Mucosa of descending colon (tissue), 3 donors: Measurements from ENCODE around the gene UPB1. TPM values are rescaled to one million over a fixed set of nuclear protein-coding genes. Genes with fewer than 3 reads are reported as not detected.
A peak's percentile ranks its signal among the peaks of the same experiment; 100 is the strongest.

Experiments
- ATAC-seq: fragments of 200-7000 bp; cut with Tn5 transposase; one replicate; pipeline ENCODE4 v1.9.1; 2020; ENCODE audit warnings: mild to moderate bottlenecking, moderate library complexity
- DNase-seq, 3 donors: peaks; one replicate each; pipeline ENCODE4 v3.0.0-alpha.2; 2020
- H3K36me3 ChIP-seq: fragments of 200-600 bp; one replicate; pipeline ENCODE4 v1.8.0; 2021; ENCODE audit warnings: low read depth, mild to moderate bottlenecking
- H3K4me1 ChIP-seq: fragments of 200-600 bp; one replicate; pipeline ENCODE4 v1.8.0; 2021; ENCODE audit warnings: low read depth, mild to moderate bottlenecking
- H3K4me3 ChIP-seq: fragments of 200-600 bp; one replicate; pipeline ENCODE4 v1.8.0; 2021; ENCODE audit warnings: mild to moderate bottlenecking
- H3K9me3 ChIP-seq: fragments of 200-600 bp; one replicate; pipeline ENCODE4 v1.8.0; 2021; ENCODE audit warnings: mild to moderate bottlenecking
- intact Hi-C, 2 donors: fragments of 100-400 bp; cut with DNase I in 1 of 2; cut with micrococcal nuclease in 1 of 2; formaldehyde crosslinking; loops; one replicate each; pipeline versions ENCODE4 v1.11.0 to v1.11.1; 2022; cut with DNase I, micrococcal nuclease
- total RNA-seq, 3 donors: library from RNA; stranded (reverse); fragmentation: NEBNext Ultra II Directional in 2 of 3; extraction: Animal tissue kit (Norgen Biotek cat#: 25700) in 2 of 3; gene quantifications; one replicate each; pipeline versions ENCODE4 v1.2.1 to v1.2.4, GENCODE V29; 2021 to 2023
- TF ChIP-seq, protein P1 (sequence below): fragments of 200-600 bp; IDR thresholded peaks from one replicate; pipeline ENCODE4 v1.8.0; 2022; ENCODE audit warnings: antibody characterized with exemption, mild to moderate bottlenecking
- donor health status: DM: no; HTN: no; CAD: no; lungs with moderate emphysema.
- donor health status: DM: no; HTN: no; CAD: no.
- donor health status: DM: no; HTN: yes; CAD: no.

Gene UPB1
- total RNA-seq, 3 donors from 2014 or later, result 0.16 to 0.20 (median 0.19) TPM

DNA sequence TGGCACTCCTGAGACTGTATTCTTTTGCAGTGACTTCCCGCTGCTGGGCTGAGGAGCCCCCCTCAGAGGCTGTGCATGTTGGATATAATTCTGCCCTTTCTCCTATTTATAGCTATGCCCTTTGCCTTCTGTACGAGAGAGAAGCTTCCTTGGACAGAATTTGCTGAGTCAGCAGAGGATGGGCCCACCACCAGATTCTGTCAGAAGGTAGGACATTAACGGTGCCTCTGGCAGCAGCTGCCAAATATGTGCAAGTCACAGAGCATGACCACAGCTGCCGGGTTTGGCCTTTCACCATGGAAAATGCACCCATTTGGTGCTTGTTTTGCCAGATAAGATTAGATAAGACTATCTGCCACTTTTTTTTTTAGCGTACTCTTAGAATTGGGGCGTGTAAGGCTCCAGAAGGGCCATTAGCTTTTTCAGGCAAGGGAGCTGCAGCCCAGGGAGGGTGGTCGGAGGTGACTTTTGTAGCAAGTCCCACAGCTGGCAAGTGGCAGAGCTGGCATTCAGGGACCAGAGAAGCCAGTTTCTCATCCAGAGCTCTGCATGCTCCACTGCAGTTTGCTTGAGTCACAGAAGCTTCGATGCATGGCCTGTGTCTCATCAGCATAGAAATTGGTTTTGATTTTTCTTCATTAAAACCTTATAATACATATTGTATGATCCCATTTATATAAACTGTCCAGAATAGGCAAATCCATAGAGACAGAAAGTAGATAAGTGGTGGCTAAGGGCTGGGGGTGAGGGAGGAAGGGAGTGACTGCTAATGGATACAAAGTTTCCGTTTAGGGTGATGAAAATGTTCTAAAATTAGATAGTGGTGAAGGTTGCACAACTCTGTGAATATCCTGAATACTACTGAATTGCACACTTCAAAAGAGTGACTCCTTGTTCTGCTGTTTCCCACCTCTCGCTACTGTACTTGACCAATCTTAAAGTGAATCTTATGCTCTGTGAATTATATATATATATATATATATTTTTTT is 15.8 kb downstream of the UPB1 start:
- DNase-seq, result no peak
- Histone ChIP-seq H3K4me1 (peaks cover 19% of the 10 kb centered on the region), H3K4me3 (no peak overlapping the region), H3K9me3 (no peaks in the 10 kb centered on the region), H3K36me3 (no peaks in the 10 kb centered on the region)
- TF ChIP-seq, protein P1, sequence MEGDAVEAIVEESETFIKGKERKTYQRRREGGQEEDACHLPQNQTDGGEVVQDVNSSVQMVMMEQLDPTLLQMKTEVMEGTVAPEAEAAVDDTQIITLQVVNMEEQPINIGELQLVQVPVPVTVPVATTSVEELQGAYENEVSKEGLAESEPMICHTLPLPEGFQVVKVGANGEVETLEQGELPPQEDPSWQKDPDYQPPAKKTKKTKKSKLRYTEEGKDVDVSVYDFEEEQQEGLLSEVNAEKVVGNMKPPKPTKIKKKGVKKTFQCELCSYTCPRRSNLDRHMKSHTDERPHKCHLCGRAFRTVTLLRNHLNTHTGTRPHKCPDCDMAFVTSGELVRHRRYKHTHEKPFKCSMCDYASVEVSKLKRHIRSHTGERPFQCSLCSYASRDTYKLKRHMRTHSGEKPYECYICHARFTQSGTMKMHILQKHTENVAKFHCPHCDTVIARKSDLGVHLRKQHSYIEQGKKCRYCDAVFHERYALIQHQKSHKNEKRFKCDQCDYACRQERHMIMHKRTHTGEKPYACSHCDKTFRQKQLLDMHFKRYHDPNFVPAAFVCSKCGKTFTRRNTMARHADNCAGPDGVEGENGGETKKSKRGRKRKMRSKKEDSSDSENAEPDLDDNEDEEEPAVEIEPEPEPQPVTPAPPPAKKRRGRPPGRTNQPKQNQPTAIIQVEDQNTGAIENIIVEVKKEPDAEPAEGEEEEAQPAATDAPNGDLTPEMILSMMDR, result no peak
- ATAC-seq, result peak; percentile 33
- intact Hi-C loops, result loop anchor here in 1 of 2 donors (10.0 kb wide), 1 partner anchor 86 kb away; the partner anchor contains the start of gene ADORA2A

DNA sequence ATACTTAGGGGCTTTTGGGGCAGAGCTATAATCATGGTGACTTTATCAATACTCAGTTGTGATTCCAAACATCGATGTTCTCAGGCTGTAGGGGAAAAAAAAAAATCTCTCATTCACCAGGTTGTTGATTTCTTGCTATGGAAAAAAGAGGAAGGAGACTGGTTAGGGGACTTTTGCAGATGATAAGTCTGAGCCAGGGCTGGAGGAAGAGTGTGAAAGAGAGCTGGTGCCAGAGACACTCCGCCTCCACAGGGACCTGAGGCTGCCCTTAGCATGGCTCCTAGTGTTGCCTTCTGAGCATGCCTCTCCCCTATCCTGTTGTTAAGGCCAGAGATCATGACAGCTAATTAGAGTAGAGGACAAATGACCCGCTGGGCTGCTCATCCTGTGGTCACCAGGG is 16.9 kb downstream of the UPB1 start:
- Histone ChIP-seq H3K4me3 (no peak overlapping the region), H3K9me3 (no peaks in the 10 kb centered on the region), H3K36me3 (no peaks in the 10 kb centered on the region), H3K4me1 (peaks cover 9% of the 10 kb centered on the region)
- ATAC-seq (peak; percentile 14), DNase-seq (no peak)
- intact Hi-C loops, result loop anchor here in 1 of 2 donors (10.0 kb wide), 1 partner anchor 87 kb away; the partner anchor contains the start of gene ADORA2A
- TF ChIP-seq, protein P1, result no peak

DNA sequence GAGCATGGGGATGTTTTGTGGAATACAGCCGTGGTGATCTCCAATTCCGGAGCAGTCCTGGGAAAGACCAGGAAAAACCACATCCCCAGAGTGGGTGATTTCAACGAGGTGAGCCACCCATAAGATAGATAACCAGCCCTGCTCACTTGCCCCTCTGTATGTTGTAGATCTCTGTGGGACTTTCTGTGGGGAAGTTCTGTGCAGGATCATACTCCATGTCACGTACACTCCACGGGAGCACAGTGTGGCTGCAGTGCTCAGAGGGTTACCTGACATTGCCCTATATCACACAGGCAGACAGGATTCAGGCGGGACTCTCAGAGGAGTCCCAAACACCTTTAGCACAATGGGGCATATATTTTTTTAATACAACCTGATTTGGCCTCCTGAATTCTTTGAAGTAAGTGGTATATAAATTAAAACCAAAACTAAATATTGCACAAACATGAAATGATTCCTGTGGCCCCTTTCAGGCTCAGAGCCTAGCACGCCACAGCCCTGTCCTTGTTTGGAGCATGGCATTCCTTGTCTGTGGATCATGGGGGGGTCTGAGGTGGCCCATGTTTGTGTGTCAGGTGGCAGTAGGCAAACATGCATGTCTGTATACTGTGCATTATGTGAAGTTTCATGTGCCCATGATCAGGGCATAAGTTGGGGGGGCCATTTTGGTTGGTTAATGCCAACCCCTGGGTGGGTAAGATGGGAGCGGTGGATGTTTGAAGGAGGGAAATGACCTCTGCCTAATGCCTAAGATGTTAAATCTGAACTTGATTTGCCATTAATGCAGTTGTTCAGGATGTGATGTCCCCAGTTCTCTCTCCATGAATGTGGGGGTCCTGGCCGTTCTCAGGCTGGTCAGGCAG is 18.5 kb downstream of the UPB1 start:
- H3K4me1 ChIP-seq, result peaks cover 6% of the 10 kb centered on the region
- ATAC-seq (no peak), DNase-seq (no peak)
- TF ChIP-seq, protein P1, result no peak
- H3K36me3 ChIP-seq, result no peaks in the 10 kb centered on the region
- no peak overlapping the region for H3K4me3 ChIP-seq
- intact Hi-C loops, result loop anchor here in 1 of 2 donors (10.0 kb wide), 1 partner anchor 89 kb away; the partner anchor contains the start of gene ADORA2A
- H3K9me3 ChIP-seq, result no peaks in the 10 kb centered on the region

DNA sequence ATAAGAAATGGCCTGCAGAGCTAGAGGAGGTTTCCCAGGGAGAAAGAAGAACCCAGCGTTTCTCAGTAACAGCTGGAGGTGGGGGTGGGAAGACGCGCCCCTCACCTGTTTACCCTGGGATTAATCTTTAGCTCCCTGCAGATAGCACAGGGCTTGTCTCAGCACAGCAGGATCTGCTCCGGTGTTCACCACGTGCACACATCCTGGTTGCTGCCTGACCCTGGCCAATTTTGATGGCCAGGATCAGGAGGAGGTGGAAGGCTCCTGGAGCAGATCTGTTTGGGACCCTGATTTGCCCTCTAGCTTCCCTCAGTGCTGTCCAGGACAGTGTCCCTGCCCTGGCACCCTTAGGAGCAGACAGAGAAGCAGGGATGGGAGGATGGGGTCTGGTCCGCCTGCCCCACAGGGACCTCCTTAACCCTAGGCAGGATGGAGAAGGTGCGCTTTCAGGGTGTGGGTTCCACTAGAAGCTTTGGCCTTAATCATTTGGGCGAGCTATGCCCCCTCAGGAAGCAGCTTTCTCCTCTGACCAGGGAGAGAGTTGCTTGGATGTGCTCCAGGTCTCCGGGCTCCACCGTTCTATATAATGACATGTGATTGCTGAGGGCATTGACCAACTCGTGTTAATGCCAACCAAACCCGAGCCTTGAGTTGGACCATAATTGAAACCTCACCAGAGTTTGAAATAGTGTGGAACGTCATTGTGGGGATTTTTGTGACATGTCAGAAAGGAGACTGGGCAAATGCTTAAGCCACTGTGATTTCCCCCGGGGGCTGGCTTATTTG is 19.3 kb downstream of the UPB1 start:
- intact Hi-C loops, result loop anchor here in 1 of 2 donors (10.0 kb wide), 1 partner anchor 90 kb away; the partner anchor contains the start of gene ADORA2A
- ATAC-seq (peak; percentile 83), DNase-seq (peak in 2 of 3 donors; percentile 52 to 59)
- Histone ChIP-seq H3K36me3 (no peaks in the 10 kb centered on the region), H3K4me1 (peaks cover 6% of the 10 kb centered on the region), H3K4me3 (no peak overlapping the region), H3K9me3 (no peaks in the 10 kb centered on the region)
- TF ChIP-seq, protein P1, result no peak

DNA sequence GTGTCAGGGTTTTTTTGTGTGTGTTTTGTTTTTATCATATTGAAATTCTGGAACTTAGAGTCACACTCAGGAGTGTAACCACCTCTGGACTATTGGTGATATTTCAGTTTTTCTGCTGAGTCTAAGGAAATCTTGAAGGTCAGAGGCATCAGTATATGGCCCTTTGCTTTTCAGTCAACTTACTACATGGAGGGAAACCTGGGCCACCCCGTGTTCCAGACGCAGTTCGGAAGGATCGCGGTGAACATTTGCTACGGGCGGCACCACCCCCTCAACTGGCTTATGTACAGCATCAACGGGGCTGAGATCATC is 19.9 kb downstream of the UPB1 start:
- Histone ChIP-seq H3K9me3 (no peaks in the 10 kb centered on the region), H3K4me1 (peaks cover 6% of the 10 kb centered on the region), H3K4me3 (no peak overlapping the region), H3K36me3 (no peaks in the 10 kb centered on the region)
- intact Hi-C loops, result loop anchor here in 1 of 2 donors (10.0 kb wide), 1 partner anchor 90 kb away; the partner anchor contains the start of gene ADORA2A
- ATAC-seq (no peak), DNase-seq (peak in 1 of 3 donors; percentile 25)
- TF ChIP-seq, protein P1, result no peak
